ENCODE data around the gene RACGAP1.

DNA sequence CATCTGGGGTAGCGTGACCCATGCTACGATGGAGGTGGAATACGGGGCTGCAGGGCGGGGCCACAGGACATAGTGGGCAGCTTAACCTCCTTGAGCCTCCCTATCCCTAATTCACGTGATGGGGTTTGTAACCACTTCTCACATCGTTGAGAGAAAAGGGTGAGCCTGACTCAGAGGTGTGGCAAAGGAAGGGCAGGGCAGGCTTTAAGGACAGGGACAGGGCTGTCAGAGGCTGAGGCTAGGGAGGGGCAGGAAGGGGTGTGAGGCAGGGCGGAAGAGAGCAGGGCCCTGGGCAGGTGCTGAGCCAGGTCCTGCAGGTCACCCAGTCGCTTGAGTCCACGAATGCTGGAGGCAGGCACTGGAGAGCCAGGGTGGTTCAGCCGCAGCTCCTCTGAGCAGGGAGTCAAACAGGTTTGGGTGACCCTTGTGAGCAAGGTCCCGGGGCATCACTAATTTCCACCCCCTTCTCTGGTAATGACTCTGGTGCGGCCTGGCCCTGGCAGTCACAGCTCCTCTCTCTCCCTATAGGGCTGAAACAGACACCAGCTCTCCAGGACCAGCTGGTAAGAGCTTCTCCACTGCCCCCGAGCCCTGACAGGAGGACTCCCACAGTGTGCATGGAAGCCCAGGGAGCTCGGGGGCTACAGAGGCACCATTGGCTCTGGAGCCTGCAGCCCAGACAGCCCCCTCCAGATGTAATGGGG is 82.2 kb downstream of the RACGAP1 start:
- TF ChIP-seq JUND (IDR thresholded peaks at IDR 0.05) (no peak), EZH2phosphoT487 (IDR thresholded peaks at IDR 0.05; ENCODE audit: borderline replicate concordance, low read depth) (no peak), TAF1 (IDR thresholded peaks at IDR 0.05; ENCODE audit: borderline replicate concordance, low read depth, low read length) (no peak), TCF12 (IDR thresholded peaks at IDR 0.05) (no peak)
- TF ChIP-seq, protein P1, sequence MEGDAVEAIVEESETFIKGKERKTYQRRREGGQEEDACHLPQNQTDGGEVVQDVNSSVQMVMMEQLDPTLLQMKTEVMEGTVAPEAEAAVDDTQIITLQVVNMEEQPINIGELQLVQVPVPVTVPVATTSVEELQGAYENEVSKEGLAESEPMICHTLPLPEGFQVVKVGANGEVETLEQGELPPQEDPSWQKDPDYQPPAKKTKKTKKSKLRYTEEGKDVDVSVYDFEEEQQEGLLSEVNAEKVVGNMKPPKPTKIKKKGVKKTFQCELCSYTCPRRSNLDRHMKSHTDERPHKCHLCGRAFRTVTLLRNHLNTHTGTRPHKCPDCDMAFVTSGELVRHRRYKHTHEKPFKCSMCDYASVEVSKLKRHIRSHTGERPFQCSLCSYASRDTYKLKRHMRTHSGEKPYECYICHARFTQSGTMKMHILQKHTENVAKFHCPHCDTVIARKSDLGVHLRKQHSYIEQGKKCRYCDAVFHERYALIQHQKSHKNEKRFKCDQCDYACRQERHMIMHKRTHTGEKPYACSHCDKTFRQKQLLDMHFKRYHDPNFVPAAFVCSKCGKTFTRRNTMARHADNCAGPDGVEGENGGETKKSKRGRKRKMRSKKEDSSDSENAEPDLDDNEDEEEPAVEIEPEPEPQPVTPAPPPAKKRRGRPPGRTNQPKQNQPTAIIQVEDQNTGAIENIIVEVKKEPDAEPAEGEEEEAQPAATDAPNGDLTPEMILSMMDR (IDR thresholded peaks at IDR 0.05), result no peak
- TF ChIP-seq, protein P2, sequence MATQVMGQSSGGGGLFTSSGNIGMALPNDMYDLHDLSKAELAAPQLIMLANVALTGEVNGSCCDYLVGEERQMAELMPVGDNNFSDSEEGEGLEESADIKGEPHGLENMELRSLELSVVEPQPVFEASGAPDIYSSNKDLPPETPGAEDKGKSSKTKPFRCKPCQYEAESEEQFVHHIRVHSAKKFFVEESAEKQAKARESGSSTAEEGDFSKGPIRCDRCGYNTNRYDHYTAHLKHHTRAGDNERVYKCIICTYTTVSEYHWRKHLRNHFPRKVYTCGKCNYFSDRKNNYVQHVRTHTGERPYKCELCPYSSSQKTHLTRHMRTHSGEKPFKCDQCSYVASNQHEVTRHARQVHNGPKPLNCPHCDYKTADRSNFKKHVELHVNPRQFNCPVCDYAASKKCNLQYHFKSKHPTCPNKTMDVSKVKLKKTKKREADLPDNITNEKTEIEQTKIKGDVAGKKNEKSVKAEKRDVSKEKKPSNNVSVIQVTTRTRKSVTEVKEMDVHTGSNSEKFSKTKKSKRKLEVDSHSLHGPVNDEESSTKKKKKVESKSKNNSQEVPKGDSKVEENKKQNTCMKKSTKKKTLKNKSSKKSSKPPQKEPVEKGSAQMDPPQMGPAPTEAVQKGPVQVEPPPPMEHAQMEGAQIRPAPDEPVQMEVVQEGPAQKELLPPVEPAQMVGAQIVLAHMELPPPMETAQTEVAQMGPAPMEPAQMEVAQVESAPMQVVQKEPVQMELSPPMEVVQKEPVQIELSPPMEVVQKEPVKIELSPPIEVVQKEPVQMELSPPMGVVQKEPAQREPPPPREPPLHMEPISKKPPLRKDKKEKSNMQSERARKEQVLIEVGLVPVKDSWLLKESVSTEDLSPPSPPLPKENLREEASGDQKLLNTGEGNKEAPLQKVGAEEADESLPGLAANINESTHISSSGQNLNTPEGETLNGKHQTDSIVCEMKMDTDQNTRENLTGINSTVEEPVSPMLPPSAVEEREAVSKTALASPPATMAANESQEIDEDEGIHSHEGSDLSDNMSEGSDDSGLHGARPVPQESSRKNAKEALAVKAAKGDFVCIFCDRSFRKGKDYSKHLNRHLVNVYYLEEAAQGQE (IDR thresholded peaks at IDR 0.05; ENCODE audit: low read depth, low read length), result no peak
